GM12891 (cell line): ENCODE results near the gene LBX2.

Experiments
- DNase-seq: peaks from one replicate; pipeline ENCODE4 v3.0.0; 2011; ENCODE audit warnings: low spot score; ENCODE audit not compliant: insufficient read length
- FAIRE-seq: peaks from 2 replicates; lab custom pipeline; 2011; peaks lifted over from hg19 to GRCh38; lab: Jason Lieb, UNC
- PAX5 ChIP-seq: IDR thresholded peaks from 2 replicates; pipeline ENCODE4 v1.6.1; 2011; ENCODE audit warnings: low read length, moderate library complexity, mild to moderate bottlenecking; ENCODE audit not compliant: insufficient read depth, severe bottlenecking
- POLR2A ChIP-seq: IDR thresholded peaks from 2 replicates; pipeline ENCODE4 v1.6.1; 2011; ENCODE audit warnings: low read depth, low read length, control low read depth
- POLR2AphosphoS5 ChIP-seq: IDR thresholded peaks from 2 replicates; pipeline ENCODE4 v1.6.1; 2011; ENCODE audit warnings: low read depth, low read length, control low read depth
- POU2F2 ChIP-seq: IDR thresholded peaks from 2 replicates; pipeline ENCODE4 v1.6.1; 2011; ENCODE audit warnings: low read depth, mild to moderate bottlenecking, control low read depth, low read length, moderate library complexity
- SPI1 ChIP-seq: IDR thresholded peaks from 2 replicates; pipeline ENCODE4 v1.6.1; 2011; ENCODE audit warnings: low read depth, low read length, control low read depth
- TAF1 ChIP-seq: IDR thresholded peaks from 2 replicates; pipeline ENCODE4 v1.6.1; 2011; ENCODE audit warnings: low read depth, low read length, control low read depth

The LBX2 gene

DNA sequence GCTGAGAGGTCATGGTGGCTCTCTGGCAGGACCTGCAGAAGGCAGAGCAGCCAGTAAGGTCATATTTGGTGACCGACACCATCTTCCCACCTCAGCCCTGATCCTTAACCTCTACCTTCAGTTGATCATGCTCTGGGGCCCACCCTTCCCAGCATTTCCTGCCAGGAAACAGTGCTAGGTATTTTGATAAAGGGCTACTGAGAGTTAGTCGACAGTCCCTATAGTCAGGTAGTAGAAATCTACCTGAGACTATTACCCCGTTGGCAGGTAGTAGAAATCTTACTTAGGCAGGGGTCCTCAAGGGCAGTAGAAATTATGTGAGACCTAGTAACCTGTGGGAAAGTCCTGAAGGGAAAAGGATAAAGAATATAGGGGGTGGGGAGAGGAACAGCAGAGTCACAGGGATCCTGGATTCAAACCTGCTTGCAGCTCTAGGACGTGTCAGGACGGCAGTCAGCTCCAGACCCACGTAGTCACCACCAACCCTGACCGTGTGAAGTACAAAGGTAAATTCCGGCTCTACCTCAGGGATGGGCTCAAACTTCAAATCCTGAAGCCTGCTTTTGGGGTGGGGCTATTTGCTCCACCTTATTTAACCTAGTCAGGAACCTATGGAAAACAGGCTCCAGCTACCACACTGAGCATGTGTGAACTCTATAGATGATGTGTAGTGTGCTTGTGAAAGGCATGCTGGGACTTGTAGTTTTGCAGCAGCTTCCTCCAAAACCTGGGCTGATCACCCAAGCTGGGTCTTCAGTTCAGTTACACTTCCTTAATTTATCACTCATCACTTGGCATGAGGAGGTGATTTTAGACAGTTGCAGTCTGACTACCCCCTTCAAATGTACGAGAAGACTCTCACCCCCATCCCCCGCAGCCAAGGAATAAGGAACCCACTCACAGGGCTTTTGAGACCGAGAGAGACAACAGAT, 26.6 kb upstream of the LBX2 start, which contains the start of gene DQX1:
TSS of gene DQX1 (minus strand) at position 515 of the 932 bp plus-strand sequence. CDS start at position 13, 502 bp downstream.
- DNase-seq = no peak
- peak; percentile 75 for FAIRE-seq
- TF ChIP-seq SPI1 (peak; percentile 90), POLR2A (0 out of 2 replicates have a peak, but pooled peaks have one; percentile 27), POLR2AphosphoS5 (no peak)

DNA sequence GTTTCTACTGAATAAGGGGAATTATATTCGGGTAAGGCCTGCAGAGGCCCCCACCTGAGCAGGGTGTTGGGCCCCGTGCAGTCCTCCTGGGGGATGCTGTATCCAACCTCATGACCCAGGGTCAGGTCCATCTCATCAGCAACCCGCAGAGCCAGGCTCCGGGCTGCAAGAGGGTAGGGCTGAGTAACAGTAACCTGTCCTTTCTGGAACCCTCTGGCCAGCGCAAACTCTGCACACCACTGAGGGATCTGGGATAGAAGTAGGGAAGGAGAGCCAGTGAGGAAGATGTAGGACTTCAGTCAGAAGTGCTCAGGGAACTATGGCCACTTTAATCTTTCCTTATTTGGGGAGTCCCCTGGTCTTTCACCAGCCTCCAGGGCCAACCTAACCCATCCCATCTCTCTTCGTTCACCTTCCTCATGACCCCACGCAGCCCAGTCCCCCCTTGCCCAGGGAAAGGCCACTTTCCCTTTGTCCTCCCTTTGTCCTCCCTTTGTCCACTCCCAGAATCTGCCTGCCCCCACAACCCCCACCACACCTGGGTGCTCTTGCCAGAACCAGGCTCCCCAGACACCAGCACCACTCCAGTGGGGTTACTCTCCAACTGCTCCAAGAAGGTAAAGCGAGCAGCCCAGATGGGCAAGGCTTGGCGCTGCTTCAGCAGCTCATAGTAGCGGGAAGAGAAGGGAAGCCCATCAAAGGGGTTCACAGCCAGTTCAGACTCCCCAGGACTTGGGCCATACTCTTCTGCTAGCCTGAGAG, 25.7 kb upstream of the LBX2 start:
- no peak for TF ChIP-seq POU2F2
- TF ChIP-seq TAF1 = no peak
- no peak for TF ChIP-seq POLR2AphosphoS5
- TF ChIP-seq SPI1 = no peak
- no peak for TF ChIP-seq PAX5
- no peak; the same call in 1 of the 2 replicates for TF ChIP-seq POLR2A
- no peak for DNase-seq
- no peak for FAIRE-seq

- FAIRE-seq (no peak), DNase-seq (no peak)
- TF ChIP-seq POLR2AphosphoS5 = no peak
Measured at GRCh38 chr2:74524005-74524404, 24.6 kb upstream of the LBX2 start.

- no peak for FAIRE-seq
- no peak for DNase-seq
- no peak for TF ChIP-seq TAF1
- no peak for TF ChIP-seq POU2F2
- no peak for TF ChIP-seq PAX5
- TF ChIP-seq SPI1 = no peak
- TF ChIP-seq POLR2AphosphoS5 = no peak
- TF ChIP-seq POLR2A = no peak
Measured at GRCh38 chr2:74522516-74522915, 23.1 kb upstream of the LBX2 start.

- FAIRE-seq (peak; percentile 33), DNase-seq (no peak)
- no peak for TF ChIP-seq SPI1
- TF ChIP-seq POLR2A = no peak
- no peak for TF ChIP-seq PAX5
- TF ChIP-seq POLR2AphosphoS5 = no peak
- no peak for TF ChIP-seq POU2F2
- TF ChIP-seq TAF1 = no peak
Measured at GRCh38 chr2:74516650-74517049, 17.2 kb upstream of the LBX2 start.

DNA sequence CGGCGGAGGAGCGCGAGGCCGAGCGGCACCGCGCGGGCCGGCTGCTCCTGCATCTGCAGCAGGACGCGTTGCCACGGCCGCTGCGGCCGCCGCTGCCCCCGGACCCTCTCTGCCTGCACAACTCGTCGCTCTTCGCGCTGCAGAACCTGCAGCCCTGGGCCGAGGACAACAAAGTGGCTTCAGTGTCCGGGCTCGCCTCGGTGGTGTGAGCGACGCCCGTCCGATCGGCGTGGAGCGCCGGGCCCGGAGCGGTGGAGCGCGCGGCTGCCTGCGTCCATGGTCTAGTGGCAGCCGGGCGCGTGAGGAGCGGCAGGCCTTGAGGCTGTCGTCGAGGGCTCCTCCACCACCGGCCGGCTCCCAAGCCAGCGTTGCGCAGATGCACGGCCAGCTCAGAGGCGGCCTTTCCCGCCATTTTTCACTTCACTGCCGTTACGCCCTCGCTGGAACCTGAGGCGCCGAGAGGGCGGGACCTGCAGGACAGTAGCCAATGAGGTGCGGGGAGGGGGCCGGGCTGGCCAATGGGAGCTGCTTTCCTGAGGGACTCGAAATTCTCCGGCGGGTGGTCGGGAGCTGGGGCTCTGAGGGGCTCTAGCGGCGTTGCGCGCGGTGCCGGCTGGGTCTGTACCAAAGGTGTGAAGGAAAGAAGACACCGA, 16.7 kb upstream of the LBX2 start:
- FAIRE-seq = peak; percentile 78
- TF ChIP-seq SPI1 = no peak
- no peak for TF ChIP-seq POLR2AphosphoS5
- TF ChIP-seq POU2F2 = no peak
- DNase-seq = peak; percentile 90

DNA sequence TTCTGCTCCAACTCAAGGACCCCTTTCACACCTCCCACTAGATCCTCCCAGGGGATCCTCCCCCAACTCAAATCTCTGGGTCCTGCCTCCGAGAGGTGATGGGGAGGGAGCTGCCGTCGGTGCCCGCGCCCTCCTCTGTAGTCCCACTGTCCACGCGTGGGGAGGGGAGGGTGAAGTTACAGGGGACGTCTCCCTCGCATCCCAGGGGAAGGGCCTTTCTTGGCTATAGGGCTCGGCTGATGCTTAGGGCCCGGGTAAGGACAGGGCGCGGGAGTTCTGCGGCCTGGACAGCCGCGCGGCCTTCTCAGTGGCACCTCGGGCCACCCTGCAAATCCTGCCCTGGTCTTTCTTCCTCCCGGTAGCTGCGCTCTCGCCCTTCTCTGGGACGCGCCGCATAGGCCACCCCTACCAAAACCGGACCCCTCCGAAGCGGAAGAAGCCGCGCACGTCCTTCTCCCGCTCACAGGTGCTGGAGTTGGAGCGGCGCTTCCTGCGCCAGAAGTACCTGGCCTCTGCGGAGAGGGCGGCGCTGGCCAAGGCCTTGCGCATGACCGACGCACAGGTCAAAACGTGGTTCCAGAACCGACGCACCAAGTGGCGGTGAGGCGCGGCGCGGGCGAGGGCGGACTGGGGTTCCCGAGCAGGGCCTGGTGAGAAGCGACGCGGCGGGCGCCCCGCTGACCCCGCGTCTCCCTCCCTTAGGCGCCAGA, 16.0 kb upstream of the LBX2 start:
- DNase-seq = no peak
- no peak for FAIRE-seq
- no peak for TF ChIP-seq PAX5
- TF ChIP-seq POU2F2 = no peak
- TF ChIP-seq POLR2AphosphoS5 = no peak
- no peak for TF ChIP-seq POLR2A
- TF ChIP-seq TAF1 = no peak
- TF ChIP-seq SPI1 = no peak

GRCh38 chr2:74514368-74515270, 15.2 kb upstream of the LBX2 start, which contains the start of gene TLX2:
TLX2 (plus strand) TSS chr2:74514450; CDS start chr2:74514807, 357 bp downstream.
- TF ChIP-seq POU2F2 = no peak
- no peak for TF ChIP-seq POLR2A
- no peak for TF ChIP-seq TAF1
- TF ChIP-seq POLR2AphosphoS5 = no peak
- no peak for TF ChIP-seq SPI1
- TF ChIP-seq PAX5 = no peak
- FAIRE-seq (peak; percentile 9), DNase-seq (no peak)
